ENCODE data around the gene PATE1.

DNA sequence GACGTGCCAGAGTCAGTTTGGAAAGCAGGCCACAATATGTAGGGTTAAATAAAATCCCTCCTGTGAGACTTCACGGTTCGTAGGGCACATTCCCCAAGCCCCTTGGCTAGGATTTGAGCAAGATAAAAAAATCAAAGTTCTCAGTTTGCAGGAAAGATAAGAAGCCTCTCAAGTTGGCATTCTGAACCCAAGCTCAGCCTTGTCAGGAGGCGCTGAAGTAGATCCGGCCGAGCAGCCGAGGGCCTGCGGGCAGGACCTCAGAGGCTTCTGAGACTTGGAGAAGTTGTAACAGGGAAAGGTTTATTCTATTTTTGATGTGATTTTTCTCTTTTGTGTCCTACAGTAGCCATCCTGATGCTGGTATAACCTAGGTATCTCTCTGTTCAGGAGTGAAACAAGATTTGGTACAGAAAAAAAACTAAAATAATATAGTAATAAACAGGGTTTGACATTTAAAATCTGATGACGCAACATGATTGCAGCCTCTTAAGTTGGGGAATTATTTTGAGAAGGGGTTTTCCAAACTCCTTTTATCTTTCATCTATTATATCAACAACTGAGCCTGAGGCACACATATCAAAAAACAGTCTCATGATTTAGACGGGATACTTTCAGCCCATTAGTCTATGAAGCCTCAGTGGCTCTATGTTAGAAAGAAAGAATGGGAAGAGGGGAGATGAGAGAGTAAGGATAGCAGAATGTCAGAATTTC, 22.4 kb downstream of the PATE1 start:
- no peak for TF ChIP-seq POLR2AphosphoS5 (IDR thresholded peaks at IDR 0.05)
- no peak for TF ChIP-seq POLR2A (IDR thresholded peaks at IDR 0.05)
- TF ChIP-seq CTCF (IDR thresholded peaks at IDR 0.05), result no peak

Data from breast epithelium (tissue), 3 donors.